Stimulated activated CD4-positive, alpha-beta T cell treated with anti-CD3 and anti-CD28 coated beads, Interleukin-15, amount 100 ng/mL, for 48 hours (primary cell): Measurements from ENCODE around the gene SLC23A1.
A peak's percentile ranks its signal among the peaks of the same experiment; 100 is the strongest.

Source experiments
- DNase-seq, 2 donors: peaks; one replicate each; pipeline ENCODE4 v3.0.0-alpha.2; 2020; ENCODE audit warnings: low read depth in 2 of 2

SLC23A1 gene

GRCh38 chr5:139407517-139407916, 24.4 kb upstream of the SLC23A1 start:
- no peak for DNase-seq

- DNase-seq, result no peak
Observed at GRCh38 chr5:139406963-139407362, 23.9 kb upstream of the SLC23A1 start.

GRCh38 chr5:139404484-139404840, 21.4 kb upstream of the SLC23A1 start:
- no peak for DNase-seq

GRCh38 chr5:139403787-139404483, 20.8 kb upstream of the SLC23A1 start, which contains the start of gene SPATA24:
Gene SPATA24, minus strand, starts transcription at chr5:139404089. Its CDS starts 29 bp downstream, at chr5:139404060.
- DNase-seq, result peak; percentile 98 to 99

GRCh38 chr5:139403418-139403786, 20.3 kb upstream of the SLC23A1 start:
- DNase-seq, result no peak

GRCh38 chr5:139402561-139403158, 19.6 kb upstream of the SLC23A1 start:
- no peak for DNase-seq

- DNase-seq, result no peak
Observed at GRCh38 chr5:139401546-139401945, 18.4 kb upstream of the SLC23A1 start.

- DNase-seq, result no peak
Observed at GRCh38 chr5:139399501-139400121, 16.5 kb upstream of the SLC23A1 start.

- DNase-seq, result no peak
Observed at GRCh38 chr5:139397921-139398320, 14.8 kb upstream of the SLC23A1 start.

- DNase-seq, result no peak
Observed at GRCh38 chr5:139396691-139397090, 13.6 kb upstream of the SLC23A1 start.

- no peak for DNase-seq
Observed at GRCh38 chr5:139395844-139396640, 12.9 kb upstream of the SLC23A1 start.

GRCh38 chr5:139394654-139395566, 11.8 kb upstream of the SLC23A1 start, which contains the start of gene PROB1:
Gene PROB1, minus strand, starts transcription at chr5:139395104. Its CDS starts 23 bp downstream, at chr5:139395081.
- DNase-seq, result no peak

- peak in 1 of 2 donors; percentile 67 for DNase-seq
Observed at GRCh38 chr5:139394123-139394653, 11.1 kb upstream of the SLC23A1 start.

GRCh38 chr5:139393497-139394122, 10.5 kb upstream of the SLC23A1 start:
- DNase-seq, result no peak

GRCh38 chr5:139392678-139393496, 9.8 kb upstream of the SLC23A1 start:
- peak; percentile 81 to 84 for DNase-seq

- DNase-seq, result no peak
Observed at GRCh38 chr5:139392324-139392677, 9.2 kb upstream of the SLC23A1 start.

- DNase-seq, result no peak
Observed at GRCh38 chr5:139391570-139392323, 8.7 kb upstream of the SLC23A1 start.

- no peak for DNase-seq
Observed at GRCh38 chr5:139390639-139391569, 7.8 kb upstream of the SLC23A1 start.
